ENCODE results near the gene RAB21.

RAB21 gene, protein sequence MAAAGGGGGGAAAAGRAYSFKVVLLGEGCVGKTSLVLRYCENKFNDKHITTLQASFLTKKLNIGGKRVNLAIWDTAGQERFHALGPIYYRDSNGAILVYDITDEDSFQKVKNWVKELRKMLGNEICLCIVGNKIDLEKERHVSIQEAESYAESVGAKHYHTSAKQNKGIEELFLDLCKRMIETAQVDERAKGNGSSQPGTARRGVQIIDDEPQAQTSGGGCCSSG

DNA sequence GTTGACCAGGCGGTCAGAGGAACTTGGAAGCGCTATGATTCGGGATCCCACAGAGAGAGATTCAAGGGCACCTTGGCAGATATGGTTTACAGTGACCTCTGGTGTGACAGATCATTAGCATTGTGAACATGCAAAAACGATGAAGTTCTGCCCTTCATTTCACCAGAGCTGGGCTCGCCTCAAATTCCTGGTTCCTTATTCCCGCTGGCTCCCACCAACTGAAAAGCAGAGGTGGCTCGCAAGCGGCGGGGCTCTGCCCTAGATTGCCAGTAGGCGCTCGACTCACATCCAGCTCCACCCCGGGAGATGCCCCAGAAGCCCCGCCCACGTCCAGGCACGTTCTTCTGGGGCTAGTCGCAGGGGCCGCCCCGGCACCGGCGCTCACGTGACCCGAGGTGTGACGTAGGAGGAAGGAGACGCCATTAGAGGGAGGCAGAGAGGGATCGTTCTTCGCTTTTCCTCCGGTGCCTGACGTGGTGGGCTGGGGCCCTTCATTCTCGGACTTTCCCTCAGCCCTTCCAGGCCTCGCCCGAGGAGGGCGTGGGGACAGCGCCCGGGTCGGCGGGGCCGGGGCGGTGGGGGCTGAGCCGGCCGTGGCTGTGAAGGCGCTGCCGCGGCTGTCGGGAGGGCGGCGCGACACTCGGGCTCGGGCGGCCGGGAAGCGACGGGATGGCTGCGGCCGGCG is at the start of gene RAB21:
Gene RAB21 (plus strand): TSS at position 403 of the 685 bp plus-strand sequence. CDS start 267 bp downstream, at position 670.
- DNase-seq (ENCODE audit: low read depth in 3 of 3), result peak; percentile 97 to 99 (median 98)

DNA sequence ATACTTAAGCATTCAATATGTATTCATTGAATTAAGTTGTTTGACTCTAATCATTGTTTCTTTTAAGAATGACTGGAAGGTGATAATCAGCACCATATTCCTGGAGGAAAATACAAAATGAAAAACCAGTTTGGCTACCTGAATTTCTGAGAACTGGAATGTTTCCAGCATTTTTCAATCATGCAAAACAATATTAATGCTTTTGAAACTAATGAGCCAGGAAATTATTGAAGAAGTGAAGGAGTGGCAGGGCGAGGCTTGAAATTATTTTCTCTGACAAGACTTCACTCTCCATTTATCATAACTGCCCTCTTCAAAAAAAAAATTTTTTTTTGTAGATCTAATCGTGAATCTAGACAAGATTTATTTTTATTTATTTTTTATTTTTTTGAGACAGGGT is 49.7 kb upstream of the RAB21 start:
- DNase-seq (ENCODE audit: low read depth in 3 of 3), result no peak

DNA sequence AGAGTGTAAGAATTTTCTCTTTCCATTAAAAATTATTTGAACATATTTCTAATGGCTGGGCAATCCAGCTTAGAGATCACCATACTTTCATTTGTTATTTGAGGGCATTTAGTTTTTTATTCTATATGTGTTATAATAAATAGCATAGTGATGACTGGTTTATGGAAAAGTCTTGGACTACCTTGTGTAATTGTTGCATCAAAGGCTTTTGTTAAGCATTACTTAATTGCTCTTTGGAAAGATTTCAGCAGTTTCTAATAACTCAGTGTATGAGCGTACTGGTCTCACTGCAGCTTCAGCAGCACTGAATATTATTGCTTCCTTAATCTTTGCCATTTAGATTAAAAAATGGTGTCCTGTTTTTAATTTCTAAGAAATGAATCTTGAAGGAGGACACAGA is 46.0 kb upstream of the RAB21 start:
- DNase-seq (ENCODE audit: low read depth in 3 of 3), result no peak

DNA sequence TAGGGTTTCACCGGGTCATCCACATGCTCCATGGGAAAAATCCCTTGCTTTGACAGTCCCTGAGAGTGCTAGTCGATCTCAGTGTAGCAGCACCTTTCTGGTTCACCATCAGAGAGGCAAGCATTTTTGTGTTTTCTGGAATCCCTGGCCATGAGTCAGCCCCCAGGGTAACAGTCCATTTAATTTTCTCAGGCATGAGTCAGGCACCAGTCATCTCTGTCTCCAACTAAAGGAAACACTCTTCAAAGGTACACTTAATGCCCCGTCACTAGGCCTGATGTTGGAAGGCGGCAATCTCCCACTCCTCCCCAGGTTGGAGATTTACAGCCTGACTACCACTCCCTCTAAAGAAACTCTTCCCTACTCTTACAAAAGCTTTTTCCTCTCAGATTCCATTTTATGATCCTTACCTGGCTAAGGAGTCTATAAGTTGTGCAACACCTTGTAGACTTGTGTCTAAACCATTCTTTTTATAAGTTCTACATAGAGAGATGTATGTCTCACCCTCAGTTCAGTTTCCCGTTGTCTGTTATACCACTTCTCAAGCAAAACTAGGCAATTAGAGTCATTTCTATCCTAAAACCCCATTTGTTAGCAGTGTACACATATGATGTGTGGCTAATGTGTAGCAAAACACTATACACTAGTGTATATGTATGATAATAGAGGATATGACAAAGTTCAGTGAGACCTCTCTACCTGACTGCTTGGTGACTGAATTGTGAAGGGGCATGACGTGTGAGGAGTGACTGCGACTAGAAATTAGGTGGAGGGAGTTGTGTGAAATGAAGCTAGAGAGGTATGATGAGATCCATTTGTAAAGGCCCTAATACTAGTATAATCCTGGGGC is 44.2 kb upstream of the RAB21 start:
- DNase-seq (ENCODE audit: low read depth in 3 of 3), result no peak

DNA sequence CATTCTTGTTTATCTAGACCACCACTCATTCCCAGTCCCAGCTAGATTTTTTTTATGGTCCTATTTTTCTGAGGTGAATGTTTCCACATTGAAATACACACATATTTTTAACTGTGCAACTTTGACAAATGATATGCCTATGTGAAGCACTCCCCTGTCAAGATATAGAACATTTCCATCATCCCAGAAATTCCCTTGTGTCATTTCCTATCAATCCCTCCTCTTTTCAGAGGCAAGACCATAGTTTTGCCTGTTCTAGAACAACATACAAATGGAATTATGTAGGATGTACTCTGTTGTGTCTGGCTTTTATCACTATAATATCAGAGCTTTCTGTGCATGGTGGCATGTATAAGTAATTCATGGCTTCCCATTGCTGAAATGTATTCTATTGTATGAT is 36.1 kb upstream of the RAB21 start:
- DNase-seq (ENCODE audit: low read depth in 3 of 3), result no peak

DNA sequence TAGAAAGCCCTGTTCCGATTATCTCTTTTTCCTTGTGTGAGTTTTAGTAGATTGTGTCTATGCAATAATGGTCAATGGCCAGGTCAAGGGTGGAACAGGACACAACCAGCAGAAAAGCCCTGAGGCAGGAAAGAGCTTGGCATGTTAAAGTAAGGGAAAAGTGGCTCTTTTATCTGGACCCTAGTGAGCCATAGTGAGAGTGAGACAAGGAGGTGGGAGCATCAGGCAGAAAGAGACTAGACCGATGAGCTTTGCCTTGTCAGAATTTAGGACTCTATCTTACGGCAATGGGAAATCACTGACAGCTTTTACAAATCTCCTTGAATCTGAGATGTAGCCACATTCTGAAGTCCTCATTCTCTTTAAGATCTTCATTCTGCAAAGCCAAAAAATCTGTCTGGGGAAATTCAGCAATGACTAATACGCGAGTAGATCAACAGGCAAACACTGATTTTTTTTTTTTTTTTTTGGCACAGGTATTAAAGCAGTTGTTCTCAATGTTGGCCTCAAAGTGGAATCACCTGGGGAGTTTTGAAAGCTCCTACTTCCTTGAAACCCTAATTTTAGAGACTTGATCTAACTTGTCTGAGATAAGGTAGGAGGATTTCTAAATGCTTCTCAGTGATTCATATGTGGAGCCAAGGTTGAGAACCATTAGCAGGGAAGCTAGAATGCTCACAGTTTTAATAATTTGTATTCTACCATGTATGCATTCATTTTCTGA is 34.9 kb upstream of the RAB21 start:
- no peak for DNase-seq (ENCODE audit: low read depth in 3 of 3)

DNA sequence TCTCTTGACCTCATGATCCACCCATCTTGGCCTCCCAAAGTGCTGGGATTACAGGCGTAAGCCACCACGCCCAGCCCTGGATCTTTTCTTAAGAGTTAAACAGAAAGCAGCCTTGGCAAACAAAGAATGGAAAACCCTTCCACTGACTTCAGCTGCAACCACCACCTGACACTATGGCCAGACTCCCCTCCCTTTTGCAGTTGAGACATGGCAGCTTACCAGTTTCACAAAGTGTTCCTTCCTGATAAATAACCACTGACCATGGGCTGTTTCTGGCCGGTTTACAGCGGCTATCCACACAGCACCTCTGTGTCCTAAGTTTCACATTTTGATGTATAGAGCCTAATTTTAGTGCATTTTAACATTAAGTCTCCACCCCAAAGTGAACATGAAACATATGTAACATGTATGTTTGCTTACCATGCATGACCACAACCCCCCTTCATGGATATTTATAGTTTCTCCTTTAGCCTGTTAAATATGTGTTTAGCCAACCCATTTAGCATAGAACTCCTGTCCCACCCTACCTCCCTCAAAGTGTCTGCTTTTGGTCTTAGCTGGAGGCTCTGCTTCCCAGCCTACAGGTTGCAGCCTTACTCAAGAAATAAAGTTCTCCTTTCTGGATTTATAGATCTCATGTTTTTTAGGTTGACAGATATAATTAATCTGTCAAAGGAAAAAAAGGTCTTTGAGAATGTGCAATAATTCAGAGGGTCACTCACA is 32.7 kb upstream of the RAB21 start:
- no peak for DNase-seq (ENCODE audit: low read depth in 3 of 3)

DNA sequence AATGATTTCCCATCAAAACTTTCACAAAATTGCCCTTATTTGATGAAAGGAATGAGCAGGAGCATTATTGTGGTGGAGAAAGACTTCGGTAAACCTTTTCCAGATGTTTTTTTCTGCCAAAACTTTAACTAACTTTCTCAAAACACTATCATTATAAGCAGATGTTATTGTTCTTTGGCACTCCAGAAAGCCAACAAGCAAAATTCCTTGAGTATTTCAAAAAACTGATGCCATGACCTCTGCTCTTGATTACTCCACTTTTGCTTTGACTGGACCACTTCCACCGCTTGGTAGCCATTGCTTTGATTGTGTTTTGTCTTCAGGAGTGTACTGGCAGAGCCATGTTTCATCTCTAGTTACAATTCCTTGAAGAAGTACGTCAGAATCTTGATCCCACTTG is 29.7 kb upstream of the RAB21 start:
- DNase-seq (ENCODE audit: low read depth in 3 of 3), result no peak

DNA sequence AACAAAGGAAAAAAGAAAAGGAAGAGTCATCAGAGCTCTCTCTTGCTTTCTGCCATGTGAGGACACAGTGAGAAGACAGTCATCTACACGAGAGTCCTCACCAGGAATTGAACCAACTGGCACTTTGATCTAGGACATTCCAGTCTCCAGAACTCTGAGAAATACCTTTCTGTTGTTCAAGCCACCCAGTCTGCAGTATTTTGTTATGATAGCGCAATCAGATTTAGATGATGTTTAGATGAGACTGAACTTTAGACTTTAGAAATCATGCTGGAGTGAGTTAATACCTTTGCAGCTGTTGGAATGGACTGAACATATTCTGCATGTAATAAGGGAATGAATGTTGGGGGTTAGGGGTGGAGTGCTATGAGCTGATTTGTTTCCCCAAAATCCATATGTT is 28.1 kb upstream of the RAB21 start:
- no peak for DNase-seq (ENCODE audit: low read depth in 3 of 3)

DNA sequence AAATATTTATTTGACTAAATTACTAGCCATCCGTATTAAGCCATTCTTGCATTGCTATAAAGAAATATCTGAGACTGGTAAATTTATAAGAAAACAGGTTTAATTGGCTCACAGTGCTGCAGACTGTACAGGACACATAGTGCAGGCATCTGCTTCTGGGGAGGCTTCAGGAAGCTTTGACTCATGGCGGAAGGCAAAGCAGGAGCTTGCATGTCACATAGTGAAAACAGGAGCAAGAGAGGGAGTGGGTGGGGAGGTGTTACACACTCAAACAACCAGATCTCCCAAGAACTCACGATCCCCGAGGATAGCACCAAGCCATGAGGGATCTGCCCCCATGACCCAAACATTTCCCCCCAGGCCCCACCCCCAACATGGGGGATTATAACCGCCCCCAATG is 26.7 kb upstream of the RAB21 start:
- DNase-seq (ENCODE audit: low read depth in 3 of 3), result no peak

DNA sequence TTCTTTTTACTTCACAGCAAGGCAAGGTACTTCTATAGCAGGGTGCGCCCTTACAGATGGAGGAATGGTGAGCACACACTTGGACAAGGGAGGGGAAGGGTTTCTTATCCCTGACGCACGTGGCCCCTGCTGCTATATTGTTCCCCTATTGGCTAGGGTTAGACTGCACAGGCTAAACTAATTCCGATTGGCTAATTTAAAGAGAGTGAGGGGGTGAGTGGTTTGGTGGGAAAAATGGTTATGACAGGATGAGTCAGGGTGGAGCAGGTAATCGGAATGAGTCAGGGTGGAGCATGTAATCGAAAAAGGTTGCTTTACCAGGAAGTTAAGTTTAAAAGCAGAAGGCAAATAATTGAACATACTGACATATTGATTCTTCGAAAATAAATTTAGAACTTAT is 23.7 kb upstream of the RAB21 start:
- no peak for DNase-seq (ENCODE audit: low read depth in 3 of 3)

DNA sequence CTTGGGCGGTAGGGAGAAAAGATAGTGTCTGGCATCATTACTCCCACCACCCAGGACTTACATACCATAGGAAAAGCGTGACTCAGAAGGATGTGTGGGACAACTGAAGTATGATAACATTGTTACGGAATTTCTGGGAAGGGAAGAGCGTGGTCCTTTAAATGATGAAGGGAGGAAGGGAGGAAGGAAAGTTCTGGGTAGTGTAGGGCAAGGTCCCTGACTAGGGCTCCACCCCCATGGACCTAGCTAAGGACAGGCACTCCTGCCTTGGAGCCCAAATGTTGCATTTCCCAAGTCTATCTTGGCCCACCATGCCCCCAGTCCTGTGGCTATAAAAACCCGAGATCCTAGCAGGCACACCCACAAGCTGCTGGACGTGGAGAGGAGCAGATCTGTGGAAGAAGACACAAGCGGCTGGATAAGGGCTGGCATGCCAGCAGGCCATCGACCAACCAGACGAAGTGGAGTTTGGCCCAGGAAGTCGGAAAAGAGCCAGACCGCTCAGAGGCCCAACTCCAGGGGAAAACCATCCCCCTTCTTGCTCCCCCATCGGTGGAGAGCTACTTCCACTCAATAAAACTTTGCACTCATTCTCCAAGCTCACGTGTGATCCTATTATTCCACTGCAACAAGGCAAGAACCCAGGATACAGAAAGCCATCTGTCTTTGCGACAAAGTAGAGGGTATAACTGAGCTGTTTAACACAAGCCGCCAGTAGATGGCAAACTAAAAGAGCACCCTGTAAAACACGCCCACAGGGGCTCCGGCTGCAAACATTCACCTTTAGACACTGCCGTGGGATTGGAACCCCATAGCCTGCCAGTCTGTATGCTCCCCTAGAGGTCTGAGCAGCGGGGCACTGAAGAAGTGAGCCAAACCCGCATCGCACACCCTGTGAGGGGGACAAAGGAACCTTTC is 23.0 kb upstream of the RAB21 start:
- no peak for DNase-seq (ENCODE audit: low read depth in 3 of 3)

DNA sequence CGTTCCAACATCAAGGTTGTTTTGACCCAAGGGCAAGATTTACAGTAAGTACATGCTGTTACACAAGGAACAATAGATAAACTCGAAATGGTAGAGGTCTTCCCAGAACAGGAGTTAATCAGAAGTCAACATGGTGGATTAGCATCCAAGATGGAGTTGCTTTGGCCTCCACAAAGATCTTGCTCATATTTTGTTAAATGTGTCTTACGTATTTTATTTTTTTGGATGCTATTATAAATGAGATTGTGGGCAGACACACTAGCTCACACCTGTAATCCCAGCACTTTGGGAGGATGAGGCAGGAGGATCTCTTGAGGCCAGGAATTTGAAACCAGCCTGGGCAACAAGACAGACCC is 22.3 kb upstream of the RAB21 start:
- no peak for DNase-seq (ENCODE audit: low read depth in 3 of 3)

DNA sequence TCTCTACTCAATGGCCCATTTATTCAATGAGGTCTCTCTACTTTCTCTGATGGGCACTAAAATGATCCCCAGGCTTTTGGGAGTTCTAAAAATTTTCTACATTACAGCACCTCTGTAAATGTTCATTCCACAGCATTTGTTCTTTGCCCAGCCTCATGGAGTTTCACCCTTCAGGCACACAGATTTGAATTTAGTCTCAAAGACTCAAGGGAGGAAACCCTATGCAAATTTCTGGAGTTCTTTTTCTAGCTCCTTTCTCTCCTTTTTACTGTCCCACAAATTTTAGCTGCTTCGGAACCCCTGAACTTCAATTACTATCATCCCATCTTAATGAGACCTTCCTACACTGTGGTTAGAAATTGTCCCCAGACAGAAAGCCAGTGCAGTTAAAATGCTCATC is 17.5 kb upstream of the RAB21 start:
- DNase-seq (ENCODE audit: low read depth in 3 of 3), result no peak

DNA sequence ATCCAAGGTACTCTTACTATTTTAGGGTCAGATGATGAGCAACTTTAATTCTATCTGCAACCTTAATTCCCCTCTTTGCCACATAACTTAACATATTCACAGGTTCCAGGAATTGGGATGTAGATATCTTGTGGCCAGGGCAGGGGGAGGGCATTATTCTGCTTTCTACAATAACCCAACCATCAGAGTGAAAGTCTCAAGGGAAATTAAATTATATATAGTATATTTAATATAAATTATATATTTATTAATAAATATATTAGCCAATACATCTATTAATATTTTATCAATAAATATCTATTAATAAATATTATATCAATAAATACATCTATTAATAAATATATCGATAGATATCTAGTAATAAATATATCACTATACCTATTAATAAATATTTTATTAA is 11.7 kb upstream of the RAB21 start:
- DNase-seq (ENCODE audit: low read depth in 3 of 3), result no peak

DNA sequence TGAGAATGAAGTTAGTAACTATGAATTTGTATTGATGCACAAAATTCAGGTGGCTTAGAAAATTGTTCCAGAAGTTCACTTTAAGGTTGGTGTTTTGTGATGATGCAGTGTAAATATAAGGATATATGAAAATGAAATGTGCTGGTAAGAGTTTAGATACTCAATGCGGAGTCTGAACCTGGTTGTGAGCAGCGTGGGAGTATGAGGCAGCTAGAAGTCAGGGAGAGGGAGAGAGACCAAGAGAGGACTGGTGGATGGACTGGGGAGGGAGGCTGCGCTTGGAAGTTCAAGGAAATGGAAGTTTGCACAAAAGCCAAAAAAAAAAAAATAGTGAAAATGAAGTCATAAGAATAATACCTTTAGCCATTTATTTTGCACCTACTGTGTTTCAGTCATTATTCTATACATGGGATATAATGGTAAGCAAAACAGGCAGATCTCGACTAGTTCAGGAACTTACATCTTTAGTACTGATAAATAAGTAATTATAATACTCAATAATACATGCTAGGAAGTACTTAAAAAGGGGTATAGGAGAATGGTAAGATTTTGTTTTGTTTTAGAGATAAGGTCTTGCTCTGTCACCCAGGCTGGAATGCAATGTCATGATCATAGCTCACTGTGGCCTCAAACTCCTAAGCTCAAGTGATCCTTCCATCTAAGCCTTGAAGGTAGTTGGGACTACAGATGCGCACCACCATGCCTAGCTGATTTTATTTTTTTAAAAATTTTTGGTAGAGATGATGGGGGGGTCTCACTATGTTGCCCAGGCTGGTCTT is 10.0 kb upstream of the RAB21 start:
- DNase-seq (ENCODE audit: low read depth in 3 of 3), result no peak

DNA sequence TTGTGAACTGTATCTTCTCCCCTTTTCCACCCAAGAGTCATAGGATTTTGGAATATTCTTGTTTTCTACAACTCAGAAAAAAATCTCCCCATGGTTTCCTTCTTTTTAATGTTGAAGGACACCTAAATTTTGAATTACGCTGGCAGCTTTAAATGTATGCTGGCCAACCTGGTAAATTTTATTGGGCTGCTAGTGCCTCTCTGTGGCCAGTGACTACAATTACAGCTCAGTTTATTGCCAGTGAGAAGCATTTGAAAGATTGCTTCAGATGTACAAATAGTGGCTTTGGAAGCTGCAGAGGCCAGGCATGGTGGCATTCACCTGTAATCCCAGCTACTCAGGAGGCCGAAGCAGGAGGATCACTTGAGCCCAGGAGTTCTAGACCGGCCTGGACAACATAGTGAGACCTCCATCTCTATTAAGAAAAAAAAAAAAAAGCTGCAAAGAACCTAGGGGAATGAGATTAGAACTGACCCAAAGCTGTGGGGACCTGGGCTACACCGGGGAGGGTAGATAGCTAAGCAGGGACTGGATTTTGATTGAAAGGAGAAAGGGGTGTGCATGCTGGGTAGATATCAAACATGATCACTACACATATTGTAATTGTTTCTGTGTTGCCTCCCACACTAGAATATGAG is 7.6 kb upstream of the RAB21 start:
- DNase-seq (ENCODE audit: low read depth in 3 of 3), result peak; percentile 11 to 31 (median 17)

DNA sequence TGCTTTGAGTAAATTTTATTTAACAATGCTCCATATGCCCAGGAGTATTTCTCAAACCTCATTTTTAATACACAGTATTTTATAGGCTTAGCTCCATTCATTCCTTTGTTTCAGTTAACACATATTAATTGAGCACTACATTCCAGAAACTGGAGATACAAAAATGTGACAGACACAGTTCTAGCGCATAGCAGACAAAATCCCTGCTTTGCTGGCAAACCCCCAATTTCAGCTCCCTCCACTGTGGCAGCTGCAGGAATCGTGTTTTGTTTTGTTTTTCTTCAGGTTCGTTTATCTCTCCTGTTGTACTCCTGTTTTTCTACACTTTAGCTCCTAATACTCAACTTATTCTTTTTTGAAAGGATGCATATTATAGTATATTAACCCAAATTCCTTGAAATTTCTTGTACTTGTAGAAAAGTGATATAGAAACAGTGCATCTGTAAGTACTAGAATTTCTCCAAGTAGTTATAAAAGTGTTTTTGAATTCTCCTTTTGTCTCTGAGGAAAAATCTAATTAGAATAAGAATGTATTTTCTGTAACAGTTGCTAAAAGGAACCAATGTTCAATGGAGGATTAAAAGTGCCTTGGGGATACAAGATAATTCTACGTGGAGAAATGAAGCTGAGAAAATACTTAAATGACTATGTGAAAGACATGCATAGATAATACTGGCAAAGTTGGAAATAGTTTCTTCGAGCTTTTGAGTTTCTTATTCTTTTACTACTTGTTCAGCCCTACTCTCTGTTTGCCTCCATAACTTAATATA is 6.4 kb upstream of the RAB21 start:
- DNase-seq (ENCODE audit: low read depth in 3 of 3), result no peak

Data from stimulated activated CD4-positive, alpha-beta T cell treated with anti-CD3 and anti-CD28 coated beads, TNF-alpha, amount 100 ng/mL, for 24 hours (primary cell).